Sigmoid colon (tissue), 4 donors: ENCODE results near the gene DIS3L2.

Experiments
- POLR2A ChIP-seq, 2 donors: fragments of 450-650 bp; IDR thresholded peaks; one replicate each; pipeline ENCODE4 v1.6.1; 2016; ENCODE audit warnings: antibody characterized with exemption in 2 of 2, mild to moderate bottlenecking in 2 of 2, moderate library complexity in 2 of 2
- POLR2AphosphoS5 ChIP-seq, 4 donors: sonication (generic); formaldehyde crosslinking; IDR thresholded peaks; one replicate each; pipeline ENCODE4 v1.6.1; 2017; ENCODE audit warnings: antibody characterized with exemption in 4 of 4
- TF ChIP-seq, protein P1 (sequence below), 4 experiments: fragments of 450-650 bp in 3 of 4; fragments of 200-600 bp in 1 of 4; IDR thresholded peaks; one replicate each; pipeline ENCODE4 v1.5.1; 2016 to 2019; ENCODE audit warnings: antibody characterized with exemption in 4 of 4, mild to moderate bottlenecking in 3 of 4, moderate library complexity in 2 of 4

DNA sequence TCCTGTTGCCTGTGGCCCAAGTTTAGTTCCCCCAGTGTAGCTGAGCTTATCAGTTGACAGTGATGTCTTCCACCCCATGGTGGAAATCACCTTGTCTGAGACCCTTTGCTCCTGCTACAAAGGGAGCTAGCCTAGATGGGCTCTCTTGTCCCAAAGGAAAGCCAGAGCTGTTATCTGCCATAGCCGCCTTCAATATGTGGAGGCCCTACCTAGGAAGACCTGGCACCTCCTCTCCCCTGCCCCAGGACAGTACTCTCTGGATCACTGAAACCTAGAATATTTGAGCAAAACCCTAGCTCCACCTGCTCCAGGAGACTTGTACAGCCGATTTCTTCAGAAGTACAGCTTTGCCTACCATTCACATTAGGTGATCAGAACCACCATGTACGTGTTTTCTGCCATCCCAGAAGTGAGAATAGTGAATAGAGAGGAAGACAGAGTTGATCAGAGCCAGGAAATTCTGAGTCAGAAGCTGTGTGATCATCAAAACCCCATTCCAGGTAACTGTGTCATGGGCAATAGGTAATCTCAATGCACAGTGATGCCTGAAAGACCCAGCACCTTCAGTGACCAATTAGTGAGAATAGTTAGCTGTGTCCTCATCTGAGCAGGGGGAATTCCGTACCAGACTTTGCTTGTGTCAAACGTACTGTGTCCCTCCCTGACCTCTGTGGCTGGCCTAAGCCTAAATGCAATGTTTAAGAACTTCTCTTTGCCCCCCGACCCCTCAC lies 278.6 kb downstream of the DIS3L2 start:
- TF ChIP-seq, protein P1, sequence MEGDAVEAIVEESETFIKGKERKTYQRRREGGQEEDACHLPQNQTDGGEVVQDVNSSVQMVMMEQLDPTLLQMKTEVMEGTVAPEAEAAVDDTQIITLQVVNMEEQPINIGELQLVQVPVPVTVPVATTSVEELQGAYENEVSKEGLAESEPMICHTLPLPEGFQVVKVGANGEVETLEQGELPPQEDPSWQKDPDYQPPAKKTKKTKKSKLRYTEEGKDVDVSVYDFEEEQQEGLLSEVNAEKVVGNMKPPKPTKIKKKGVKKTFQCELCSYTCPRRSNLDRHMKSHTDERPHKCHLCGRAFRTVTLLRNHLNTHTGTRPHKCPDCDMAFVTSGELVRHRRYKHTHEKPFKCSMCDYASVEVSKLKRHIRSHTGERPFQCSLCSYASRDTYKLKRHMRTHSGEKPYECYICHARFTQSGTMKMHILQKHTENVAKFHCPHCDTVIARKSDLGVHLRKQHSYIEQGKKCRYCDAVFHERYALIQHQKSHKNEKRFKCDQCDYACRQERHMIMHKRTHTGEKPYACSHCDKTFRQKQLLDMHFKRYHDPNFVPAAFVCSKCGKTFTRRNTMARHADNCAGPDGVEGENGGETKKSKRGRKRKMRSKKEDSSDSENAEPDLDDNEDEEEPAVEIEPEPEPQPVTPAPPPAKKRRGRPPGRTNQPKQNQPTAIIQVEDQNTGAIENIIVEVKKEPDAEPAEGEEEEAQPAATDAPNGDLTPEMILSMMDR (IDR thresholded peaks at IDR 0.05), result no peak
- TF ChIP-seq POLR2A (IDR thresholded peaks at IDR 0.05), result no peak
- TF ChIP-seq POLR2AphosphoS5 (IDR thresholded peaks at IDR 0.05), result no peak
